ENCODE measurements around the gene SHE.
A peak's percentile ranks its signal among the peaks of the same experiment; 100 is the strongest.

SHE gene

DNA sequence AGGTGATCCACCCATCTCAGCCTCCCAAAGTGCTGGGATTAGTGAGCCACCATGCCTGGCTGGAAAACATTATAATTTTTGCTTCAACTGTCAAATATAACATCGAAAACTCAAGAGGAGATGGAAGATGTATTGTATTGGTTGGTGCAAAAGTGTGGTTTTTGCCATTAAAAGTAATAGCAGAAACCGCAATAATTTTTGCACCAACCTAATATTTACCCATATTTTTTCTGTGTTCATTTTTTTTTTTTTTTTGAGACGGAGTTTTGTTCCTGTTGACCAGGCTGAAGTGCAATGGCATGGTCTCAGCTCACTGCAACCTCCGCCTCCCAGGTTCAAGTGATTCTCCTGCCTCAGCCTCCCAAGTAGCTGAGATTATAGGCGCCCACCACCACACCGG is 27.1 kb upstream of the SHE start:
- peaks cover 8% of the 10 kb centered on the region for H3K27me3 Mint-ChIP-seq
- no peak overlapping the region for H3K4me3 Mint-ChIP-seq
- H3K27ac Mint-ChIP-seq: no peak overlapping the region
- no peaks in the 10 kb centered on the region for H3K36me3 Mint-ChIP-seq (ENCODE audit: low read depth)
- no peaks in the 10 kb centered on the region for H3K4me1 Mint-ChIP-seq (ENCODE audit: low read depth)
- no peaks in the 10 kb centered on the region for H3K9me3 Mint-ChIP-seq

DNA sequence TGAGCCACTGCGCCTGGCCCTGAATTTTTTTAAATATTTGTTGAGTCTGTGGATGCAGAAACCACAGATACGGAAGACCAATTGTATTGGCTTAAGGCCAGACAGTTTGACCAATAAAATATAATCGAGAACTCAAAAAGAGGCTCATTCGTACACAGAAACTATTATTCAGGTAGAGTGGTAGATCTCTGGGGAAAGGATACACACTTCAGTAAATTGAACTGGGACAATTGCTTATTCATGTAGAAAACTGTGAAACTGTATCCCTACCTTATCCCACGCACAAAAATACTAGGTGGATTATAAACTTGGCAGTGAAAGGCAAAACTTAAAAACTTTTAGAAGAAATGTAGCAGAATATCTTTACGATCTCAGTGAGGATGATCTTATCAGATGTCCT is 25.0 kb upstream of the SHE start:
- Mint-ChIP-seq H3K4me1 (ENCODE audit: low read depth) (no peaks in the 10 kb centered on the region), H3K36me3 (ENCODE audit: low read depth) (no peaks in the 10 kb centered on the region), H3K9me3 (no peaks in the 10 kb centered on the region), H3K27ac (no peak overlapping the region), H3K27me3 (peaks cover 21% of the 10 kb centered on the region), H3K4me3 (no peak overlapping the region)

DNA sequence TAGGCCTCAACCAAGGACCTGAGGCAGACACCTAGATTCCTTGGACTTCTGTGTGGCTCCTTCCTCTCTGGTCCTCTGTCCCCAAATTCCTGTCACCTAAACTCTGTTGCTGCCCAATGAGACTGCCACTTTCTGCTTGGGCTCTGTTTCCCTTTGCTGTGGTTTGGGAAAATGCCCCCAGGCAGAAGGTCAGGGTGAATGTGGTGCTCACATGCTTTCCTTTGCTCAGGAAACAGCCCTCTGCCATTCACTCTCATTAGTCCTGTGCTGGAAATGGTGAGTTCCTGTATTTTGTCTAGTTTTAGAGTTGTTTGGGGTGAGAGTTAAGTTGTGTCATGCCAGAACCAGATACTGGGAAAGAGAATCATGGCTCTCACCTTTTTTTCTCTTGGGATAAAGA is 22.7 kb upstream of the SHE start:
- Mint-ChIP-seq H3K27me3 (peaks cover 21% of the 10 kb centered on the region), H3K27ac (no peak overlapping the region), H3K4me1 (ENCODE audit: low read depth) (peaks cover 3% of the 10 kb centered on the region), H3K9me3 (no peaks in the 10 kb centered on the region), H3K4me3 (no peak overlapping the region), H3K36me3 (ENCODE audit: low read depth) (no peaks in the 10 kb centered on the region)

DNA sequence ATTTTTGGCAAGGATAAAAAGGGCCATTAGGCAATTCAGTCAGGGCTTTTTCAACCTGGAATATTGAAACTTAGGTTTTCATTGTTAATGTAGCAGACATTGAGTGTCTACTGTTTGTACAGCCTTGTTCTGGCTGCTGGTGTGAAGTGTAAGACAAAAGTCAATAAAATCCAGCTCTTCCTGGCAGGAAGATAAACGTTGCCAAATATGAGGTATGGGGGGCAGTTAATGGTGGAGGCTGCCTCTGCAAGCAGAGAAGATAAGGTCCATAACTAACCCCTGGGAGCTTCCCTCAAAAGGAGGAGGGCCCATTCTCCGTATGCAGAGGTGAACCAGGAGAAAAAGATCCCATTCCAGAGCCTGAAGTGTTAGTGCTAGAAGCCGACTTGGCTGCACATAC is 19.5 kb upstream of the SHE start:
- Mint-ChIP-seq H3K4me1 (ENCODE audit: low read depth) (peaks cover 3% of the 10 kb centered on the region), H3K9me3 (no peaks in the 10 kb centered on the region), H3K27ac (no peak overlapping the region), H3K36me3 (ENCODE audit: low read depth) (no peaks in the 10 kb centered on the region), H3K4me3 (no peak overlapping the region), H3K27me3 (peaks cover 24% of the 10 kb centered on the region)

DNA sequence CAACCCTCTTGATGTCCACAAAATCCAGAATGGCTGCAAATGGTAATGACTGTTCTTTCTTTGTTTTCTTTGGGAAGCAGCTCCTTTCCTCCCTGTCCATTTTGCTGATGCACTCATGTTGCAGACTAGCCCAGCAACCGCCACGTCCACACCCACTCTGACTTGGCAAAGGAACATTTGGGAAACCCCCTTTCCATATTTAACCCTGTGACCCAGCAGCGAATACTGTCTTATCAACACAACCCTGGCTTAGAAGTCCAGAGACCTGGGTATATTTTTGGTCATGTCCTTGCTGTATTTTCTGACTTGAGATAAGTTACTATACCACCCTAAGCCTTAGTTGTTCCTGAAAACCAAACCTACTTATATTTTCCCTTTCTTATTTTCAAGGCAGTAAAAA is 18.1 kb upstream of the SHE start:
- H3K4me1 Mint-ChIP-seq (ENCODE audit: low read depth): peaks cover 3% of the 10 kb centered on the region

DNA sequence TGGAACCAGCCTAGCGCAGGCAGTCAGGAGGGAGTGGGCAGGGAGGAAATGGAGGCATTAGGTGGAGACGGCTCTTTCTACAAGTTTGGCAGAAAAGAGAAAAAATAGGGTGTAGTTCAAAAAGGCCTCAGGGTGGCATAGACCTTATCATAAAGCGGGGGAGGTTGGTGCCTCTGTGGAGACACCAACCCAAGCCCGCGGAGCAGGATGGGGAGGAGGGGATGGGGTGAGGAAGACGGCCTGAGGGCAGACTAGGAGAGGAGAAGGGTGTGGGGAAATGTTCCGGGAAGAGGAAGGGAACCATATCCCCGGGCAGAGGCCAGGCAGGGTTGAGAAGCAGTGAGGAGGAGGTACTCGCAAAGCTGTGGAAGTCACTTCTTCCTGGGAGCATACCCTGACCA is 17.4 kb upstream of the SHE start:
- H3K4me1 Mint-ChIP-seq (ENCODE audit: low read depth): peaks cover 3% of the 10 kb centered on the region
- H3K4me3 Mint-ChIP-seq: no peak overlapping the region
- peaks cover 20% of the 10 kb centered on the region for H3K27me3 Mint-ChIP-seq
- H3K36me3 Mint-ChIP-seq (ENCODE audit: low read depth): no peaks in the 10 kb centered on the region
- H3K9me3 Mint-ChIP-seq: no peaks in the 10 kb centered on the region
- H3K27ac Mint-ChIP-seq: no peak overlapping the region

More for the DNA sequence above, 18.1 kb upstream of the SHE start:
- Mint-ChIP-seq H3K27me3 (peaks cover 24% of the 10 kb centered on the region), H3K27ac (no peak overlapping the region), H3K36me3 (ENCODE audit: low read depth) (no peaks in the 10 kb centered on the region), H3K9me3 (no peaks in the 10 kb centered on the region), H3K4me3 (no peak overlapping the region)

DNA sequence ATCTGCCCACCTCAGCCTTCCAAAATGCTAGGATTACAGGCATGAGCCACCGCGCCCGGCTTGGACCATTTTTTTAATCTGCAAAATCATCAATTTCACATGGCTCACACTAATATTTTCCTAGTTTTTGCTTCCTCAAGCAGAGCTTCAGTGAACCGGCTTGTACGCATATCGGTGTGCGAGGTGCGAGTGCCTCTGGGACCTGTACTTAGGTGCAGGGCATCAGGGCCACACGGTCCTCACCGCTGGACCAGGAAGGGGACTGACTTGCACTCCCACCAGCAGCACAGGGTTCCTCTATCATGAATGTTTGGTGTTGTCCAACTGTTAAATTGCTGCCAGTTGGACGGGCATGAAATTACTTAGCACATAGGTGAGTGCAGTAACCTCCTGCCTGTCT is 15.4 kb upstream of the SHE start:
- H3K4me3 Mint-ChIP-seq: no peak overlapping the region
- no peak overlapping the region for H3K27ac Mint-ChIP-seq
- no peaks in the 10 kb centered on the region for H3K9me3 Mint-ChIP-seq
- H3K4me1 Mint-ChIP-seq (ENCODE audit: low read depth): peaks cover 3% of the 10 kb centered on the region
- H3K36me3 Mint-ChIP-seq (ENCODE audit: low read depth): no peaks in the 10 kb centered on the region
- H3K27me3 Mint-ChIP-seq: peaks cover 12% of the 10 kb centered on the region

DNA sequence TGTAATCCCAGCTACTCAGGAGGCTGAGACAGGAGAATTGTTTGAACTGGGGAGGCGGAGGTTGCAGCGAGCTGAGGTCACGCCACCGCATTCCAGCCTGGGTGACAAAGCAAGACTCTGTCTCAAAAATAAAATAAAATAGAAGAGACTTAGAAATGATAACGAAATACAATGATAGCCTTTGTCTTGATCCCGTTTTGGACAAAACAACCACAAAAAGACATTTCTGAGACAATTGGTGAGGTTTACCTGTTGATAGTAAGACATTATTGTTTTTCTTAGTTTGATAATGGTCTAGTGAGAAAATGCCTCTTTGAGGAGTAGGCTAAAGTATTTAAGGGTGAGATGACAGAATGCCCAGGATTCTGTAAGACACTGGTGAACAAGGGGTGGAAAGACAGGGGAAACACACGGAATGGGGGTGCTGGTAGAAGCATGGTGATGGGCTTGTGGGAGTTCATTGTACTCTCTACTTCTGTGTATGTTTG is 11.9 kb upstream of the SHE start:
- peaks cover 21% of the 10 kb centered on the region for H3K27me3 Mint-ChIP-seq
- no peak overlapping the region for H3K27ac Mint-ChIP-seq
- no peaks in the 10 kb centered on the region for H3K4me1 Mint-ChIP-seq (ENCODE audit: low read depth)
- no peak overlapping the region for H3K4me3 Mint-ChIP-seq
- H3K36me3 Mint-ChIP-seq (ENCODE audit: low read depth): no peaks in the 10 kb centered on the region
- H3K9me3 Mint-ChIP-seq: no peaks in the 10 kb centered on the region

DNA sequence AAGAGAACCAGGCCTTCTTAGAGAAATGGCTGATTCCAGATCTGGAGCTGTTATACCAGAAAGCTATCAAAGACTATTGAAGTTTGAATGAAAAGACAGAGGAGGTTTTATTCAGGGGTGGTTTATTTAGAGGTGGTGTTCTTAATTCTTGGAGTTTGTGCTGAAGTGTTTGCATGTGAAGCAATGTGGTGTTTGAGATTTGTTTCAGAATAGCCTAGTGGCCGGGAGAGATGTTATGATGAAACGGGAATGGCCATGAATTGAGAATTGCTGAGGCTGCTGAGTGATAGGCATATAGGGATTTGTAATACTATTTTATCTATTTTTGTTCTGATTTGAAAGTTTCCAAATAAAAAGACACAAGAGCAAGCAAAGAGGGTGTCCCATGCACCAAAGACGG is 10.5 kb upstream of the SHE start:
- no peaks in the 10 kb centered on the region for H3K4me1 Mint-ChIP-seq (ENCODE audit: low read depth)
- H3K27me3 Mint-ChIP-seq: peaks cover 29% of the 10 kb centered on the region
- no peak overlapping the region for H3K27ac Mint-ChIP-seq
- H3K9me3 Mint-ChIP-seq: no peaks in the 10 kb centered on the region
- no peak overlapping the region for H3K4me3 Mint-ChIP-seq
- no peaks in the 10 kb centered on the region for H3K36me3 Mint-ChIP-seq (ENCODE audit: low read depth)

DNA sequence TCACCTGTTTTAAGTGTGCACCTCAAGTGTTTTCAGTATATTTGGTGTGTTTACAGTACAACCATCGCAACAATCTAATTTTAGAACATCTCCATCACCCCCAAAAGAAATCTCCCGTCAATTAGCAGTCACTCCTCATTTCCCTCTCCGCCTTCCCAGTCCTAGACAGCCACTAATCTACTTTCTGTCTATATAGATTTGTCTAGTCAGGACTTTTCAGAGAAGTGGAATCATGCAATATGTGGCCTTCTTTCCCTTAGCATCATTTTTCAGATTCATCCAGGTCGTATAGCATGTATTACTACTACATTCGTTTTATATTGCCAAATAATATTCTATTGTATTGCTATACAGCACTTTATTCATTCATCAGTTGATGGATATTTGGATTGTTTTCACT is 1.7 kb upstream of the SHE start:
- H3K27ac Mint-ChIP-seq: no peak overlapping the region
- peaks cover 5% of the 10 kb centered on the region for H3K4me1 Mint-ChIP-seq (ENCODE audit: low read depth)
- H3K9me3 Mint-ChIP-seq: no peaks in the 10 kb centered on the region
- H3K36me3 Mint-ChIP-seq (ENCODE audit: low read depth): no peaks in the 10 kb centered on the region
- peak overlapping the region; percentile 0 for H3K4me3 Mint-ChIP-seq
- H3K27me3 Mint-ChIP-seq: peaks cover 58% of the 10 kb centered on the region

DNA sequence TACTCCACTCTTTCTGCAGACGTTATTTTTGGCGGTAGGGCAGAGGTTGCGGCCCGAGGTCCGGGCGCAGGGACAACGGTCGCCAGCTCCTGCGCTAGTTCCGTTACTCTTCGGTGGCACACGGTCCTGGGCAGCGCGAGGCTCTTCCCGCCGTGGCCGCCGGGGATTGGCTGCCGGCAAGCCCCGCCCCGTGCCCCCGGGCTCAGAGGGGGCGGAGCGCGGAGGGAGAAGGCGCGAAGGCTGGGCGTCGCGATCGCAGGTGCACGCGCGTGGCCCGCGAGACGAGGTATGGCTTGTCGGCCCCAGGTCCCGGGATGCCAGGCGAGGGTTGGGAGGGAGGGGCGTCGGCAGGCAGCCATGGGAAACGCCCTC is 518 bp upstream of the SHE start:
- Mint-ChIP-seq H3K27ac (no peak overlapping the region), H3K36me3 (ENCODE audit: low read depth) (no peaks in the 10 kb centered on the region), H3K9me3 (no peaks in the 10 kb centered on the region), H3K4me3 (peak overlapping the region; percentile 35), H3K27me3 (peaks cover 54% of the 10 kb centered on the region), H3K4me1 (ENCODE audit: low read depth) (peaks cover 5% of the 10 kb centered on the region)

DNA sequence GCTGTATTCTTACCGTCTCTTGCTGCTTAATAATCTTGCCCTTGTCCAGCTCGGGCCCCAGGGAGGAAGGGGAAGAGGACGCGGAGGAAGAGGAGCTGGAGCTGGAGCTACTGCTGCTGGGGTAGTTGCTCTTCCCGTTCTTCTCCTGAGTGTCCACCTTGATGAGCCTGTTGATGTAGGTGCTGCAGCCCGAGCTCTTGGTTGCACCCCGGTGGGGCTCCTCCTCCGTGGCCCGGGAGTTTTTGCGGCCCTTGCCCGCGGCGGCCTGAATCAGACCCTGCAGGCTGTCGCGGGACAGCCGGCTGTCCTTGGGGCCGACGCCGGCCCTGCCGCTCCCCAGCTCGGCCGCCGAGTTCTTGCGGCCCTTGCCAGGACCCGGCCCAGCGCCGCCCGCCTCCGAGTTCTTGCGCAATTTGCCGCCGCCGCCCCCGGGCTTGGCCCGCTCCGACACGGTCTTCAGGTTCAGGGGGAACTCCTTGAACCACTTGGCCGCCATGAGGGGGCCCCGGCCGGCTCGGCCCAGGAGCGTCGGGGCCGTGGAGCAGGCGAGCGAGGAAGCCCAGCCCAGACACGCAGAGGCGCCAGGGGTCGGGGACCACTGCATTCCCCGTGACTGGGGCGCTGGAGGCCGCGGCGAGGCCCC is 668 bp downstream of the SHE start:
- H3K27me3 Mint-ChIP-seq: peaks cover 48% of the 10 kb centered on the region
- H3K4me1 Mint-ChIP-seq (ENCODE audit: low read depth): peaks cover 17% of the 10 kb centered on the region
- no peak overlapping the region for H3K27ac Mint-ChIP-seq
- H3K9me3 Mint-ChIP-seq: no peaks in the 10 kb centered on the region
- H3K36me3 Mint-ChIP-seq (ENCODE audit: low read depth): no peaks in the 10 kb centered on the region
- H3K4me3 Mint-ChIP-seq: no peak overlapping the region

DNA sequence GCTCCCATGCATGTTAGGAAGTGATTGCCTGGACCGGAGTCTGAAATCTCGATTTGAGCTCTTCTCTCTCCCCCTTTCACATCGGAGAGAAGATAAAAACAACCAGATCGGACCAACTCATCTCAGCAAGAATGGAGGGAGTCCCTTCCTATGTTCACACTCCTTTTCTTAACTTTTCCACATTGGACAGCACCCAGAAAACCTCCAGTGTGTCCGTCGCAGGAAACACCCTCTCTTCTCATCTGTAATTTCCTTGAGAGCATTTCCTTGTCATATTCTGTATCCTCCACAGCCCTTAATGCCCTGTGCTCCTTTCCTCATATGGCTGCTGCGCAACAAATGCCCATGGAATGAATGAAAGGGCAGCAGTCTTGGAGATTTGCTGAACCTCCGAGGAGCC is 1.7 kb downstream of the SHE start:
- Mint-ChIP-seq H3K4me1 (ENCODE audit: low read depth) (peaks cover 24% of the 10 kb centered on the region), H3K27ac (no peak overlapping the region), H3K27me3 (peaks cover 41% of the 10 kb centered on the region), H3K9me3 (no peaks in the 10 kb centered on the region), H3K36me3 (ENCODE audit: low read depth) (no peaks in the 10 kb centered on the region), H3K4me3 (no peak overlapping the region)

DNA sequence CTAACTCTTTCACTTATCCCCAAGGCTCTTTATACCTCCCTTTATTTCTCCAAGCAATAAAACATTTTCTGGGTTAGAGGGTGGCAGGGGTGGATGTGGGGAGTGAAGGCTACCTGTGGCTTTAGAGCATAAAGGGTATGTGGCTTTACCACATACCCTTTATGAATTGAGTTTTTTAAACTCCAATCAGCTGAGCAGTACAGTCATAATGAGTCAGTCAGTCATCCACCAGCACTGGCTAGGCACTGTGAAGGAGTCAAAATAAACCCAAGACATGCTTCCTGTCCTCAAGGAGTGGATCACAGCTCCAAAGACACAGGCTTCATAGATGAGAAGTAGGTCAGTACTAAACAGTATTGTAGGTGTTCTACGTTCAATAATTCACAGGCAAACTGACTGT is 2.8 kb downstream of the SHE start:
- no peak overlapping the region for H3K4me3 Mint-ChIP-seq
- peaks cover 31% of the 10 kb centered on the region for H3K27me3 Mint-ChIP-seq
- H3K36me3 Mint-ChIP-seq (ENCODE audit: low read depth): no peaks in the 10 kb centered on the region
- H3K27ac Mint-ChIP-seq: no peak overlapping the region
- peaks cover 28% of the 10 kb centered on the region for H3K4me1 Mint-ChIP-seq (ENCODE audit: low read depth)
- no peaks in the 10 kb centered on the region for H3K9me3 Mint-ChIP-seq

DNA sequence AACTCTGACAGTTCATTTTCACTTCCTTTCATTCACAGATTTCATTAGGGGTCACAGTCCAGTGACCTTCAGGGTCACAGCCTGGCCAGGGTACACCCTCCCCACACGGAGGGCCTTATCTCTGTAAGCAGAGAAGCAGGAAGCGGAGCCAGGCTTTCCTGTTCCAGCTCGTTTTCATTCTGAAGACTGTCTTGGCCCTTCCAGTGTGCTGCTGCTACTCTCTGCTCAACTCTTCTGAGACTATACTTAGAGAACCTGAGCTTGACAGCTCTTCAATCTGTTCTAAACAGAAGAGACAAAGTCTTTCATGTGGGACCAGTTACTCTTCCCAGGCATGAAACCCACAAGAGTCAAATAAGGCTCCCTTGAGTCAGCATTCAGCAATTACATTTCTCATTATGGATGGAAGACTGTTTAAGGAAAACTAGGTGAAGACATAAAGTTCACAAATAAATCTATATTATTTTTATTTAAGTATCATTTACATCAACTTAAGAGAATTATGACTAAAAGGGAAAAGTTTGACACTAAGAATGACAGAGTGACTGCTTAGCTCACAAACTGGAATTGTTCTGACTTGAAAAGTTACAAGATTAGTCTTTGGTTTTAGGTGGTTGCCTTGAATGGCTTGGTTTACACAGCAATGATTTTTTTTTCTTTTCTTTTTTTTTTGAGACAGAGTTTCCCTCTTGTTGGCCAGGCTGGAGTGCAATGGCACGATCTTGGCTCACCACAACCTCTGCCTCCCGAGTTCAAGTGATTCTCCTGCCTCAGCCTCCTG is 5.0 kb downstream of the SHE start:
- H3K4me1 Mint-ChIP-seq (ENCODE audit: low read depth): peaks cover 46% of the 10 kb centered on the region
- peaks cover 22% of the 10 kb centered on the region for H3K27me3 Mint-ChIP-seq
- H3K9me3 Mint-ChIP-seq: no peaks in the 10 kb centered on the region
- peak overlapping the region; percentile 26 for H3K27ac Mint-ChIP-seq
- no peak overlapping the region for H3K4me3 Mint-ChIP-seq
- no peaks in the 10 kb centered on the region for H3K36me3 Mint-ChIP-seq (ENCODE audit: low read depth)

DNA sequence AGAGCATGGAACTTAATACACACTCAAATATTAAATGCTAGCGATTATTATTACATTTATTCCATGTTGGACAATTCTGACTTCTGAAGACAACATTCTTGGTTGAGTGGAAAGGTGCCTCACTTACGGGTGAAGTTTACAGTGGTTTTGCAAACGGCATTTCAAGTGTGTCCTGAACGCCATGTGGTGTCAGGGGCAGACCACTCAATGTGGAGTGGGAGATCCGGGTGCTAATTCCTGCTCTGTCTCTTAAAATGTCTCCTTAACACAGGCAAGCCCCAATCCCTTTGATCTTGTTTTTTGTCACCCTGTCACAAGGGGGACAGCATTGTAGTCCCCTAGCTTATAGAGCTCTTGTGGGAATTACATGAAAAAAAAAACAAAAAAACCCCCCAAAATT is 5.8 kb downstream of the SHE start:
- H3K27ac Mint-ChIP-seq: no peak overlapping the region
- no peaks in the 10 kb centered on the region for H3K36me3 Mint-ChIP-seq (ENCODE audit: low read depth)
- H3K4me1 Mint-ChIP-seq (ENCODE audit: low read depth): peaks cover 55% of the 10 kb centered on the region
- H3K27me3 Mint-ChIP-seq: peaks cover 21% of the 10 kb centered on the region
- H3K4me3 Mint-ChIP-seq: no peak overlapping the region
- H3K9me3 Mint-ChIP-seq: no peaks in the 10 kb centered on the region

All from stimulated activated naive CD8-positive, alpha-beta T cell treated with anti-CD3 and anti-CD28 coated beads, Interleukin-15, Interleukin-2, amounts not matched to agents 100 ng/mL and 50 ng/mL, for 24 hours (primary cell).